ENCODE results near the gene COA1. TPM values are rescaled to one million over a fixed set of nuclear protein-coding genes. Genes with fewer than 3 reads are reported as not detected.

The COA1 gene
- total and polyA plus RNA-seq, 9 donors = 33.8 to 43.2 (median 37.7) TPM

GRCh38 chr7:43619213-43620012 is 109.9 kb downstream of the COA1 start:
- 100% methylated on average over 1 of the region's 4 CpGs for WGBS (ENCODE audit: insufficient coverage)
- DNase-seq = no peak
- no peaks in the 10 kb centered on the region for H3K4me1 ChIP-seq (ENCODE audit: control insufficient read depth, insufficient read depth, low read length)
- H3K36me3 ChIP-seq (ENCODE audit: control insufficient read depth, insufficient read depth, low read length) = peaks cover 19% of the 10 kb centered on the region
- no peak overlapping the region for H3K27ac ChIP-seq (ENCODE audit: low read length)
- no peak overlapping the region for H3K4me3 ChIP-seq (ENCODE audit: low read length)
- no peaks in the 10 kb centered on the region for H3K27me3 ChIP-seq (ENCODE audit: control insufficient read depth, insufficient read depth, low read length)
- no peaks in the 10 kb centered on the region for H3K9me3 ChIP-seq (replicated peaks; ENCODE audit: control insufficient read depth, low read depth, low read length)

GRCh38 chr7:43618073-43618472 is 111.2 kb downstream of the COA1 start:
- H3K27ac ChIP-seq (ENCODE audit: low read length) = no peak overlapping the region
- 79% methylated on average over 4 of the region's 4 CpGs for whole genome bisulfite sequencing (ENCODE audit: insufficient coverage)
- H3K4me3 ChIP-seq (ENCODE audit: low read length) = no peak overlapping the region
- no peaks in the 10 kb centered on the region for H3K27me3 ChIP-seq (ENCODE audit: control insufficient read depth, insufficient read depth, low read length)
- no peaks in the 10 kb centered on the region for H3K9me3 ChIP-seq (replicated peaks; ENCODE audit: control insufficient read depth, low read depth, low read length)
- peaks cover 18% of the 10 kb centered on the region for H3K36me3 ChIP-seq (ENCODE audit: control insufficient read depth, insufficient read depth, low read length)
- H3K4me1 ChIP-seq (ENCODE audit: control insufficient read depth, insufficient read depth, low read length) = no peaks in the 10 kb centered on the region
- DNase-seq = no peak

GRCh38 chr7:43616977-43617376 is 112.3 kb downstream of the COA1 start:
- peaks cover 18% of the 10 kb centered on the region for H3K36me3 ChIP-seq (ENCODE audit: control insufficient read depth, insufficient read depth, low read length)
- no peak for DNase-seq
- no peak overlapping the region for H3K4me3 ChIP-seq (ENCODE audit: low read length)
- H3K4me1 ChIP-seq (ENCODE audit: control insufficient read depth, insufficient read depth, low read length) = peaks cover 3% of the 10 kb centered on the region
- no peaks in the 10 kb centered on the region for H3K27me3 ChIP-seq (ENCODE audit: control insufficient read depth, insufficient read depth, low read length)
- H3K27ac ChIP-seq (ENCODE audit: low read length) = no peak overlapping the region
- 94% methylated on average over 2 of the region's 4 CpGs for WGBS (ENCODE audit: insufficient coverage)
- no peaks in the 10 kb centered on the region for H3K9me3 ChIP-seq (replicated peaks; ENCODE audit: control insufficient read depth, low read depth, low read length)

GRCh38 chr7:43615558-43616145 is 113.7 kb downstream of the COA1 start:
- Histone ChIP-seq H3K36me3 (ENCODE audit: control insufficient read depth, insufficient read depth, low read length) (peaks cover 14% of the 10 kb centered on the region), H3K9me3 (replicated peaks; ENCODE audit: control insufficient read depth, low read depth, low read length) (no peaks in the 10 kb centered on the region), H3K27me3 (ENCODE audit: control insufficient read depth, insufficient read depth, low read length) (no peaks in the 10 kb centered on the region), H3K4me3 (ENCODE audit: low read length) (no peak overlapping the region), H3K27ac (ENCODE audit: low read length) (no peak overlapping the region), H3K4me1 (ENCODE audit: control insufficient read depth, insufficient read depth, low read length) (peaks cover 4% of the 10 kb centered on the region)
- WGBS (ENCODE audit: insufficient coverage) = 62% methylated on average over 4 of the region's 7 CpGs
- peak; percentile 5 for DNase-seq

- H3K4me1 ChIP-seq (ENCODE audit: control insufficient read depth, insufficient read depth, low read length) = peaks cover 4% of the 10 kb centered on the region
- H3K36me3 ChIP-seq (ENCODE audit: control insufficient read depth, insufficient read depth, low read length) = peaks cover 17% of the 10 kb centered on the region
- no peaks in the 10 kb centered on the region for H3K27me3 ChIP-seq (ENCODE audit: control insufficient read depth, insufficient read depth, low read length)
- no peak overlapping the region for H3K4me3 ChIP-seq (ENCODE audit: low read length)
- WGBS (ENCODE audit: insufficient coverage) = no CpG with 5 or more reads among the region's 3 CpGs
- H3K27ac ChIP-seq (ENCODE audit: low read length) = peak overlapping the region; percentile 22
- DNase-seq = peak; percentile 93
- no peaks in the 10 kb centered on the region for H3K9me3 ChIP-seq (replicated peaks; ENCODE audit: control insufficient read depth, low read depth, low read length)
Measured at GRCh38 chr7:43612599-43613589, 116.4 kb downstream of the COA1 start.

GRCh38 chr7:43612128-43612527 is 117.2 kb downstream of the COA1 start:
- peak; percentile 53 for DNase-seq
- 50% methylated on average over 1 of the region's 5 CpGs for WGBS (ENCODE audit: insufficient coverage)
- H3K9me3 ChIP-seq (replicated peaks; ENCODE audit: control insufficient read depth, low read depth, low read length) = no peaks in the 10 kb centered on the region
- no peaks in the 10 kb centered on the region for H3K27me3 ChIP-seq (ENCODE audit: control insufficient read depth, insufficient read depth, low read length)
- H3K4me3 ChIP-seq (ENCODE audit: low read length) = no peak overlapping the region
- H3K27ac ChIP-seq (ENCODE audit: low read length) = peak overlapping the region; percentile 22
- peaks cover 4% of the 10 kb centered on the region for H3K4me1 ChIP-seq (ENCODE audit: control insufficient read depth, insufficient read depth, low read length)
- peaks cover 14% of the 10 kb centered on the region for H3K36me3 ChIP-seq (ENCODE audit: control insufficient read depth, insufficient read depth, low read length)

- no CpG with 5 or more reads among the region's 2 CpGs for WGBS (ENCODE audit: insufficient coverage)
- Histone ChIP-seq H3K27me3 (ENCODE audit: control insufficient read depth, insufficient read depth, low read length) (no peaks in the 10 kb centered on the region), H3K9me3 (replicated peaks; ENCODE audit: control insufficient read depth, low read depth, low read length) (no peaks in the 10 kb centered on the region), H3K36me3 (ENCODE audit: control insufficient read depth, insufficient read depth, low read length) (peaks cover 8% of the 10 kb centered on the region), H3K27ac (ENCODE audit: low read length) (no peak overlapping the region), H3K4me3 (ENCODE audit: low read length) (no peak overlapping the region), H3K4me1 (ENCODE audit: control insufficient read depth, insufficient read depth, low read length) (peaks cover 4% of the 10 kb centered on the region)
- DNase-seq = no peak
Measured at GRCh38 chr7:43609097-43609496, 120.2 kb downstream of the COA1 start.

- H3K4me3 ChIP-seq (ENCODE audit: low read length) = no peak overlapping the region
- no peak for DNase-seq
- H3K27me3 ChIP-seq (ENCODE audit: control insufficient read depth, insufficient read depth, low read length) = no peaks in the 10 kb centered on the region
- no peaks in the 10 kb centered on the region for H3K9me3 ChIP-seq (replicated peaks; ENCODE audit: control insufficient read depth, low read depth, low read length)
- no peaks in the 10 kb centered on the region for H3K4me1 ChIP-seq (ENCODE audit: control insufficient read depth, insufficient read depth, low read length)
- WGBS (ENCODE audit: insufficient coverage) = no CpG with 5 or more reads among the region's 1 CpG
- H3K27ac ChIP-seq (ENCODE audit: low read length) = no peak overlapping the region
- peaks cover 5% of the 10 kb centered on the region for H3K36me3 ChIP-seq (ENCODE audit: control insufficient read depth, insufficient read depth, low read length)
Measured at GRCh38 chr7:43604251-43604650, 125.1 kb downstream of the COA1 start.

- Histone ChIP-seq H3K4me1 (ENCODE audit: control insufficient read depth, insufficient read depth, low read length) (no peaks in the 10 kb centered on the region), H3K36me3 (ENCODE audit: control insufficient read depth, insufficient read depth, low read length) (peaks cover 3% of the 10 kb centered on the region), H3K27ac (ENCODE audit: low read length) (no peak overlapping the region), H3K27me3 (ENCODE audit: control insufficient read depth, insufficient read depth, low read length) (no peaks in the 10 kb centered on the region), H3K4me3 (ENCODE audit: low read length) (no peak overlapping the region), H3K9me3 (replicated peaks; ENCODE audit: control insufficient read depth, low read depth, low read length) (no peaks in the 10 kb centered on the region)
- WGBS (ENCODE audit: insufficient coverage) = 33% methylated on average over 1 of the region's 1 CpG
- no peak for DNase-seq
Measured at GRCh38 chr7:43602256-43602655, 127.1 kb downstream of the COA1 start.

- H3K27me3 ChIP-seq (ENCODE audit: control insufficient read depth, insufficient read depth, low read length) = no peaks in the 10 kb centered on the region
- no peak overlapping the region for H3K27ac ChIP-seq (ENCODE audit: low read length)
- H3K4me1 ChIP-seq (ENCODE audit: control insufficient read depth, insufficient read depth, low read length) = no peaks in the 10 kb centered on the region
- H3K36me3 ChIP-seq (ENCODE audit: control insufficient read depth, insufficient read depth, low read length) = peaks cover 3% of the 10 kb centered on the region
- no peak overlapping the region for H3K4me3 ChIP-seq (ENCODE audit: low read length)
- H3K9me3 ChIP-seq (replicated peaks; ENCODE audit: control insufficient read depth, low read depth, low read length) = no peaks in the 10 kb centered on the region
- 100% methylated on average over 2 of the region's 3 CpGs for WGBS (ENCODE audit: insufficient coverage)
- no peak for DNase-seq
Measured at GRCh38 chr7:43600056-43600455, 129.3 kb downstream of the COA1 start.

Measured in muscle of leg (tissue), 11 donors.